H9 (cell line): ENCODE results near the gene MST1R. TPM values are rescaled to one million over a fixed set of nuclear protein-coding genes. Genes with fewer than 3 reads are reported as not detected.

Experiments used
- DNase-seq: peaks from one replicate; pipeline ENCODE4 v3.0.0-alpha.2; 2017
- H2AFZ ChIP-seq: one replicate; pipeline ENCODE4 v1.6.1; 2013; ENCODE audit warnings: mild to moderate bottlenecking, low read length, control low read depth, moderate library complexity
- H2AK5ac ChIP-seq: 2 replicates; pipeline ENCODE4 v1.6.1; 2013; ENCODE audit warnings: low read length, control low read depth, mixed read lengths; ENCODE audit not compliant: insufficient read length
- H2BK120ac ChIP-seq: one replicate; pipeline ENCODE4 v1.6.1; 2013; ENCODE audit warnings: low read depth, mild to moderate bottlenecking, low read length, control low read depth, inconsistent platforms; ENCODE audit not compliant: poor library complexity, severe bottlenecking
- H2BK12ac ChIP-seq: 2 replicates; pipeline ENCODE4 v1.6.1; 2013; ENCODE audit warnings: low read length, control low read depth, mixed read lengths, low read depth; ENCODE audit not compliant: insufficient read length
- H2BK15ac ChIP-seq: 2 replicates; pipeline ENCODE4 v1.6.1; 2013; ENCODE audit warnings: low read depth, low read length, control low read depth
- H2BK20ac ChIP-seq: one replicate; pipeline ENCODE4 v1.6.1; 2013; ENCODE audit warnings: low read depth, mild to moderate bottlenecking, low read length, control low read depth, inconsistent platforms; ENCODE audit not compliant: poor library complexity, severe bottlenecking
- H2BK5ac ChIP-seq: 2 replicates; pipeline ENCODE4 v1.6.1; 2013; ENCODE audit warnings: low read length, control low read depth, mixed read lengths; ENCODE audit not compliant: insufficient read length
- H3K14ac ChIP-seq: 2 replicates; pipeline ENCODE4 v1.6.1; 2013; ENCODE audit warnings: low read length, control low read depth; ENCODE audit not compliant: insufficient read depth
- H3K18ac ChIP-seq: 2 replicates; pipeline ENCODE4 v1.6.1; 2013; ENCODE audit warnings: low read depth, mild to moderate bottlenecking, mixed read lengths, low read length, control low read depth; ENCODE audit not compliant: insufficient read length
- H3K23ac ChIP-seq: 2 replicates; pipeline ENCODE4 v1.6.1; 2013; ENCODE audit warnings: low read length, control low read depth, mixed read lengths, low read depth; ENCODE audit not compliant: insufficient read length
- H3K23me2 ChIP-seq: 2 replicates; pipeline ENCODE4 v1.6.1; 2013; ENCODE audit warnings: low read depth, mild to moderate bottlenecking, mixed read lengths, low read length, control low read depth; ENCODE audit not compliant: insufficient read length, poor library complexity, severe bottlenecking
- H3K27ac ChIP-seq: 2 replicates; pipeline ENCODE4 v1.5.1; 2013; ENCODE audit warnings: low read length, control low read depth, mixed read lengths, low read depth; ENCODE audit not compliant: insufficient read length
- H3K27me3 ChIP-seq: 2 replicates; pipeline ENCODE4 v1.6.1; 2013; ENCODE audit warnings: low read length, control low read depth, inconsistent platforms; ENCODE audit not compliant: insufficient read depth
- H3K4ac ChIP-seq: 2 replicates; pipeline ENCODE4 v1.6.1; 2013; ENCODE audit warnings: low read depth, mild to moderate bottlenecking, control low read depth, inconsistent platforms, low read length, moderate library complexity
- H3K4me1 ChIP-seq: 2 replicates; pipeline ENCODE4 v1.6.1; 2013; ENCODE audit warnings: low read length, control low read depth, inconsistent platforms; ENCODE audit not compliant: insufficient read depth
- H3K4me2 ChIP-seq: 2 replicates; pipeline ENCODE4 v1.6.1; 2013; ENCODE audit warnings: low read length, control low read depth, mixed read lengths; ENCODE audit not compliant: insufficient read length, insufficient read depth
- H3K56ac ChIP-seq: 2 replicates; pipeline ENCODE4 v1.6.1; 2013; ENCODE audit warnings: low read depth, mild to moderate bottlenecking, mixed read lengths, low read length, control low read depth; ENCODE audit not compliant: insufficient read length
- H3K79me1 ChIP-seq: 2 replicates; pipeline ENCODE4 v1.6.1; 2013; ENCODE audit warnings: low read depth, mild to moderate bottlenecking, moderate library complexity, low read length, control low read depth, inconsistent platforms; ENCODE audit not compliant: insufficient read depth, poor library complexity, severe bottlenecking
- H3K79me2 ChIP-seq: 2 replicates; pipeline ENCODE4 v1.6.1; 2013; ENCODE audit warnings: low read length, control low read depth, inconsistent platforms; ENCODE audit not compliant: insufficient read depth
- H3K9ac ChIP-seq: 2 replicates; pipeline ENCODE4 v1.6.1; 2013; ENCODE audit warnings: low read length, control low read depth, mixed read lengths; ENCODE audit not compliant: insufficient read length; ENCODE audit errors: extremely low read depth
- H3K9me3 ChIP-seq: one replicate; pipeline ENCODE4 v1.6.1; 2013; ENCODE audit warnings: low read depth, low read length, inconsistent platforms; ENCODE audit not compliant: control insufficient read depth
- H3T11ph ChIP-seq: one replicate; pipeline ENCODE4 v1.6.1; 2013; ENCODE audit warnings: mild to moderate bottlenecking, low read length, control low read depth, inconsistent platforms
- H4K20me1 ChIP-seq: one replicate; pipeline ENCODE4 v1.6.1; 2013; ENCODE audit not compliant: control insufficient read depth, insufficient read length, insufficient read depth
- H4K5ac ChIP-seq: 2 replicates; pipeline ENCODE4 v1.6.1; 2013; ENCODE audit warnings: low read depth, mild to moderate bottlenecking, mixed read lengths, low read length, control low read depth; ENCODE audit not compliant: insufficient read length
- H4K8ac ChIP-seq: replicated peaks from 2 replicates; pipeline ENCODE4 v1.6.1; 2013; ENCODE audit warnings: low read length, control low read depth, mixed read lengths, low read depth; ENCODE audit not compliant: insufficient read length
- H4K91ac ChIP-seq: 2 replicates; pipeline ENCODE4 v1.6.1; 2013; ENCODE audit warnings: low read depth, mild to moderate bottlenecking, moderate library complexity, mixed read lengths, low read length, control low read depth; ENCODE audit not compliant: insufficient read length
- H3K27ac Mint-ChIP-seq, 3 experiments: 2 replicates in 2 of 3; 3 replicates in 1 of 3; pipeline ENCODE4 v1.8.0; 2020 to 2021; ENCODE audit warnings: mixed read lengths in 3 of 3, mild to moderate bottlenecking in 1 of 3, moderate library complexity in 1 of 3
- H3K27me3 Mint-ChIP-seq: 2 replicates; pipeline ENCODE4 v1.8.0; 2021; ENCODE audit warnings: low read depth, mild to moderate bottlenecking, moderate library complexity, mixed read lengths
- H3K36me3 Mint-ChIP-seq, 3 experiments: 2 replicates in 2 of 3; 3 replicates in 1 of 3; pipeline ENCODE4 v1.8.0; 2020 to 2021; ENCODE audit warnings: low read depth in 3 of 3, mixed read lengths in 3 of 3; ENCODE audit not compliant: insufficient read depth in 1 of 3
- H3K4me1 Mint-ChIP-seq, 2 experiments: 2 replicates each; pipeline ENCODE4 v1.8.0; 2020; ENCODE audit warnings: mixed read lengths in 2 of 2
- H3K4me3 Mint-ChIP-seq, 2 experiments: 2 replicates in 1 of 2; 3 replicates in 1 of 2; pipeline ENCODE4 v1.8.0; 2020 to 2021; ENCODE audit warnings: mild to moderate bottlenecking in 2 of 2, mixed read lengths in 2 of 2, moderate library complexity in 1 of 2
- H3K9me3 Mint-ChIP-seq, 2 experiments: 2 replicates in 1 of 2; 3 replicates in 1 of 2; pipeline ENCODE4 v1.8.0; 2020; ENCODE audit warnings: mild to moderate bottlenecking in 2 of 2, mixed read lengths in 2 of 2, moderate library complexity in 1 of 2
- CTCF ChIP-seq: fragments of 200-600 bp; sonication (generic); conservative IDR thresholded peaks from 3 replicates; pipeline ENCODE4 v1.8.0; 2021; ENCODE audit warnings: antibody characterized with exemption, mild to moderate bottlenecking
- WGBS: extraction: QIAGEN DNeasy Blood & Tissue Kit; methylation state at CpG from one replicate; pipeline ENCODE4 v1.1.7; 2013; ENCODE audit warnings: missing lambda C conversion rate, low lambda C conversion rate, mixed read lengths; ENCODE audit not compliant: insufficient read length; ENCODE audit errors: extremely low coverage; 5-methylcytosine and 5-hydroxymethylcytosine counted together
- total RNA-seq: library from RNA; stranded (reverse); gene quantifications from 2 replicates; pipeline ENCODE4 v1.2.1, GENCODE V29; 2021

Gene MST1R
- total RNA-seq, 1 experiment from 2014 or later, result 4.9 TPM

GRCh38 chr3:49911611-49912010, 7.9 kb upstream of the MST1R start:
- Histone ChIP-seq H2BK12ac (no peak overlapping the region), H3K18ac (no peak overlapping the region), H4K91ac (no peak overlapping the region), H3K27ac (no peak overlapping the region), H3K23me2 (no peaks in the 10 kb centered on the region), H3K79me1 (no peaks in the 10 kb centered on the region), H3K4me1 (no peaks in the 10 kb centered on the region), H3K4ac (no peak overlapping the region), H4K20me1 (no peaks in the 10 kb centered on the region), H3K14ac (no peak overlapping the region), H3K56ac (no peak overlapping the region), H2BK120ac (no peak overlapping the region), H3T11ph (no peak overlapping the region), H3K23ac (no peak overlapping the region), H3K79me2 (no peaks in the 10 kb centered on the region), H2AK5ac (no peak overlapping the region), H4K5ac (no peak overlapping the region), H3K27me3 (no peaks in the 10 kb centered on the region; the same call in 1 of the 2 replicates), H3K9ac (no peak overlapping the region), H2BK20ac (no peak overlapping the region), H4K8ac (no peak overlapping the region), H2BK5ac (no peak overlapping the region), H3K4me2 (no peak overlapping the region), H3K9me3 (no peaks in the 10 kb centered on the region), H2AFZ (no peak overlapping the region), H2BK15ac (no peak overlapping the region)
- no peak overlapping the region for H3K27ac Mint-ChIP-seq
- no peaks in the 10 kb centered on the region for H3K9me3 Mint-ChIP-seq
- H3K4me3 Mint-ChIP-seq, result no peak overlapping the region
- peaks cover 28 to 47% of the 10 kb centered on the region in 2 experiments for H3K4me1 Mint-ChIP-seq
- H3K27me3 Mint-ChIP-seq, result no peaks in the 10 kb centered on the region; the same call in 1 of the 2 replicates
- peaks cover 0 to 11% (median 0%) of the 10 kb centered on the region in 3 experiments; a peak in 4 of 7 replicates for H3K36me3 Mint-ChIP-seq
- WGBS, result no CpG with 5 or more reads among the region's 15 CpGs
- TF ChIP-seq CTCF, result no peak
- DNase-seq, result no peak
